Glomerular visceral epithelial cell (primary cell): Measurements from ENCODE around the gene EPS15.
A peak's percentile ranks its signal among the peaks of the same experiment; 100 is the strongest.
"Not testable (repeated sequence)": the region's sequence is repeated elsewhere in the genome, so short reads cannot be mapped to it uniquely, and the experiment has no call there.

Experiments used
- DNase-seq: peaks from one replicate; pipeline ENCODE4 v3.0.0-alpha.2; 2016; ENCODE audit errors: extremely low spot score

The EPS15 gene

GRCh38 chr1:51519048-51519864 lies at the start of gene EPS15:
TSS of gene EPS15 (minus strand) at chr1:51519266. CDS start at chr1:51519231, 35 bp downstream.
- DNase-seq, result peak; percentile 91

GRCh38 chr1:51568231-51568935 lies 49.3 kb upstream of the EPS15 start:
- DNase-seq, result no peak

- peak; percentile 63 for DNase-seq
Measured at GRCh38 chr1:51567653-51568052, 48.6 kb upstream of the EPS15 start.

- DNase-seq, result no peak
Measured at GRCh38 chr1:51566260-51566659, 47.2 kb upstream of the EPS15 start.

GRCh38 chr1:51565009-51565408 lies 45.9 kb upstream of the EPS15 start:
- no peak for DNase-seq

GRCh38 chr1:51564124-51564523 lies 45.1 kb upstream of the EPS15 start:
- peak; percentile 44 for DNase-seq

GRCh38 chr1:51561702-51562101 lies 42.6 kb upstream of the EPS15 start:
- no peak for DNase-seq

GRCh38 chr1:51560895-51561294 lies 41.8 kb upstream of the EPS15 start:
- not testable (repeated sequence) for DNase-seq

GRCh38 chr1:51560034-51560433 lies 41.0 kb upstream of the EPS15 start:
- DNase-seq, result no peak

- DNase-seq, result no peak
Measured at GRCh38 chr1:51559501-51559900, 40.4 kb upstream of the EPS15 start.

GRCh38 chr1:51559064-51559500 lies 40.0 kb upstream of the EPS15 start:
- DNase-seq, result no peak

- no peak for DNase-seq
Measured at GRCh38 chr1:51558375-51558924, 39.4 kb upstream of the EPS15 start.

- DNase-seq, result no peak
Measured at GRCh38 chr1:51557168-51557567, 38.1 kb upstream of the EPS15 start.

GRCh38 chr1:51555866-51556619 lies 37.0 kb upstream of the EPS15 start:
- no peak for DNase-seq

GRCh38 chr1:51553911-51554310 lies 34.8 kb upstream of the EPS15 start:
- no peak for DNase-seq

GRCh38 chr1:51552929-51553807 lies 34.1 kb upstream of the EPS15 start:
- DNase-seq, result no peak

- no peak for DNase-seq
Measured at GRCh38 chr1:51551848-51552296, 32.8 kb upstream of the EPS15 start.

GRCh38 chr1:51551081-51551480 lies 32.0 kb upstream of the EPS15 start:
- no peak for DNase-seq

- DNase-seq, result no peak
Measured at GRCh38 chr1:51549901-51550300, 30.8 kb upstream of the EPS15 start.

- DNase-seq, result no peak
Measured at GRCh38 chr1:51549016-51549619, 30.1 kb upstream of the EPS15 start.

GRCh38 chr1:51543858-51544257 lies 24.8 kb upstream of the EPS15 start:
- DNase-seq, result no peak
